Endothelial cell of umbilical vein (primary cell): ENCODE measurements around the gene MUC5AC. TPM values are rescaled to one million over a fixed set of nuclear protein-coding genes. Genes with fewer than 3 reads are reported as not detected.

Experiments used
- BruUV-seq: library from RNA; stranded (reverse); fragments of 400-500 nt; replicated peaks from 2 replicates; lab custom pipeline; 2021; lab: Mats Ljungman, UMichigan
- CTCF ChIA-PET: fragments of 300-600, 350-600 bp; sonication (Branson Sonifier 250); formaldehyde crosslinking; loops from one replicate; lab custom pipeline; 2021; ENCODE audit warnings: antibody characterized with exemption, inconsistent platforms; lab: Charles Lee
- POLR2A ChIA-PET: fragments of 300-600, 350-600 bp; sonication (Branson Sonifier 250); formaldehyde crosslinking; loops from one replicate; lab custom pipeline; 2021; ENCODE audit warnings: antibody characterized with exemption, inconsistent platforms; lab: Charles Lee
- DNase-seq: peaks from one replicate; pipeline ENCODE4 v3.0.0-alpha.2; 2011; ENCODE audit warnings: low read depth, low spot score
- FAIRE-seq: peaks from 2 replicates; lab custom pipeline; 2011; peaks lifted over from hg19 to GRCh38; lab: Jason Lieb, UNC
- H2AFZ ChIP-seq: 2 replicates; pipeline ENCODE4 v1.6.0; 2012; ENCODE audit warnings: low read depth, low read length, control low read depth, inconsistent platforms
- H3K27ac ChIP-seq: 2 replicates; pipeline ENCODE4 v1.5.1; 2011; ENCODE audit warnings: low read depth, mild to moderate bottlenecking, control low read depth, low read length, moderate library complexity; ENCODE audit not compliant: insufficient read depth
- H3K27me3 ChIP-seq, 2 experiments: 2 replicates each; pipeline versions ENCODE4 v1.6.0 to v1.6.1; 2011; ENCODE audit warnings: low read length in 2 of 2, mixed read lengths in 1 of 2; ENCODE audit not compliant: control insufficient read depth in 2 of 2, insufficient read depth in 2 of 2
- H3K36me3 ChIP-seq, 2 experiments: 2 replicates in 1 of 2; 3 replicates in 1 of 2; pipeline ENCODE4 v1.5.1; 2011; ENCODE audit warnings: low read length in 2 of 2, mild to moderate bottlenecking in 1 of 2, moderate library complexity in 1 of 2; ENCODE audit not compliant: control insufficient read depth in 2 of 2, insufficient read depth in 2 of 2; ENCODE audit errors: extremely low read depth in 1 of 2
- H3K4me1 ChIP-seq: 3 replicates; pipeline ENCODE4 v1.5.1; 2011; ENCODE audit warnings: mild to moderate bottlenecking, low read length; ENCODE audit not compliant: control insufficient read depth, insufficient read depth; ENCODE audit errors: extremely low read depth
- H3K4me2 ChIP-seq: 2 replicates; pipeline ENCODE4 v1.6.1; 2011; ENCODE audit warnings: low read length, control low read depth, mixed read lengths; ENCODE audit not compliant: insufficient read depth
- H3K4me3 ChIP-seq, 3 experiments: fragments of 200-600 bp in 1 of 3; sonication (generic), shearing (Covaris generic) in 1 of 3; replicated peaks in 1 of 3; 2 replicates each; pipeline ENCODE4 v1.5.1; 2011 to 2016; ENCODE audit warnings: control low read depth in 3 of 3, low read length in 3 of 3, mild to moderate bottlenecking in 2 of 3, inconsistent platforms in 1 of 3, low read depth in 1 of 3, moderate library complexity in 1 of 3; ENCODE audit not compliant: insufficient read depth in 1 of 3
- H3K79me2 ChIP-seq: 2 replicates; pipeline ENCODE4 v1.6.0; 2012; ENCODE audit warnings: low read length, inconsistent platforms; ENCODE audit not compliant: control insufficient read depth, insufficient read depth
- H3K9ac ChIP-seq: replicated peaks from 2 replicates; pipeline ENCODE3; 2011; ENCODE audit warnings: low read length, control low read depth; ENCODE audit not compliant: insufficient read depth; ENCODE audit errors: extremely low read depth
- H3K9me1 ChIP-seq: replicated peaks from 3 replicates; pipeline ENCODE4 v1.6.0; 2011; ENCODE audit warnings: mild to moderate bottlenecking, low read length; ENCODE audit not compliant: control insufficient read depth, insufficient read depth; ENCODE audit errors: extremely low read depth
- H3K9me3 ChIP-seq: replicated peaks from 2 replicates; pipeline ENCODE4 v1.5.1; 2012; ENCODE audit warnings: low read length, inconsistent platforms; ENCODE audit not compliant: control insufficient read depth, insufficient read depth
- H4K20me1 ChIP-seq: replicated peaks from 2 replicates; pipeline ENCODE3; 2011; ENCODE audit warnings: mild to moderate bottlenecking, low read length; ENCODE audit not compliant: control insufficient read depth, insufficient read depth; ENCODE audit errors: extremely low read depth
- CTCF ChIP-seq, 2 donors: IDR thresholded peaks; 1 replicate in 1 of 2; 2 replicates in 1 of 2; pipeline ENCODE4 v1.5.1; 2011; ENCODE audit warnings: low read length in 2 of 2, mild to moderate bottlenecking in 2 of 2, moderate library complexity in 2 of 2, control low read depth in 1 of 2, inconsistent platforms in 1 of 2, low read depth in 1 of 2; ENCODE audit not compliant: insufficient read depth in 1 of 2; ENCODE audit errors: extremely low read depth in 1 of 2
- EZH2 ChIP-seq: IDR thresholded peaks from 2 replicates; pipeline ENCODE4 v1.6.1; 2012; ENCODE audit warnings: borderline replicate concordance, low read depth, mild to moderate bottlenecking, moderate library complexity, low read length, inconsistent platforms; ENCODE audit not compliant: severe bottlenecking
- FOS ChIP-seq: IDR thresholded peaks from 2 replicates; pipeline ENCODE4 v1.6.1; 2011; ENCODE audit warnings: mild to moderate bottlenecking, low read length, moderate library complexity, borderline replicate concordance; ENCODE audit not compliant: insufficient read depth
- GATA2 ChIP-seq: IDR thresholded peaks from 2 replicates; pipeline ENCODE4 v1.7.0; 2011; ENCODE audit warnings: low read depth, mild to moderate bottlenecking, moderate library complexity, mixed read lengths, low read length; ENCODE audit not compliant: insufficient read length, insufficient read depth
- JUN ChIP-seq: IDR thresholded peaks from 2 replicates; pipeline ENCODE4 v1.6.1; 2011; ENCODE audit warnings: borderline replicate concordance, low read depth; ENCODE audit not compliant: insufficient read length, insufficient read depth
- MYC ChIP-seq: IDR thresholded peaks from one replicate; pipeline ENCODE4 v1.6.1; 2011; ENCODE audit warnings: mild to moderate bottlenecking, low read depth, low read length
- POLR2A ChIP-seq: IDR thresholded peaks from 2 replicates; pipeline ENCODE4 v1.6.1; 2012; ENCODE audit warnings: low read depth, mild to moderate bottlenecking, control low read depth, low read length
- POLR2AphosphoS5 ChIP-seq: IDR thresholded peaks from 2 replicates; pipeline ENCODE4 v1.6.1; 2012; ENCODE audit warnings: low read depth, mild to moderate bottlenecking, control low read depth, low read length, moderate library complexity; ENCODE audit not compliant: insufficient read depth
- dilution Hi-C: fragments of 300-500 bp; cut with MboI; formaldehyde crosslinking; loops from one replicate; pipeline ENCODE4 v1.15.0; 2019; ENCODE audit warnings: low sequenced_read_pairs; ENCODE audit not compliant: extremely low pct_ligation_motif_present
- intact Hi-C: fragments of 100-400 bp; cut with micrococcal nuclease; formaldehyde crosslinking; loops from one replicate; pipeline ENCODE4 v1.10.0; 2022
- polyA plus RNA-seq, 4 experiments: library from polyadenylated mRNA; depleted of rRNA in 3 of 4; stranded (reverse) in 3 of 4; unstranded in 1 of 4; fragments of >200 nt; gene quantifications; 2 replicates each; pipeline versions ENCODE4 v1.2.1 to v1.2.3, GENCODE V29; 2011 to 2012; ENCODE audit warnings: missing spikeins in 1 of 4
- total RNA-seq: library from RNA; stranded (reverse); gene quantifications from 2 replicates; pipeline ENCODE4 v1.2.3, GENCODE V29; 2021
- TF ChIP-seq, protein P1 (sequence below): IDR thresholded peaks from 2 replicates; pipeline ENCODE4 v1.6.1; 2011; ENCODE audit not compliant: insufficient read depth, insufficient read length

MUC5AC gene
- total and polyA plus RNA-seq, 2 donors (not counting 3 experiments of a cell fraction or from before 2014, with no cell fraction given), result not detected

DNA sequence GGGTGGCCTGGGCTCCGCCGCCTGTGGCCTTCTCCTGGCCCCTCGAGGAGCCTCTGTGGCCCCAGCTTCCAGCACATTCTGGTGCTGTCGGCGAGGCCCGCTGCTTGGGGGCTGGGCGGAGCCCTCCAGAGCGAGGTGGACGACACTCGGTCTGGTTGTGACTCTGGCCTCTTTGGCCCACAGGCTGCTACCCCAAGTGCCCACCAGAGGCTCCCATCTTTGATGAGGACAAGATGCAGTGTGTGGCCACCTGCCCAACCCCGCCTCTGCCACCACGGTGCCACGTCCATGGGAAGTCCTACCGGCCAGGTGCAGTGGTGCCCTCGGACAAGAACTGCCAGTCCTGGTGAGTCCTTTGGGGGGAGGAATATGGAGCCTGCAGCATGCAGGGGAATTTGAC is 22.4 kb downstream of the MUC5AC start:
- no peak for FAIRE-seq
- no peaks in the 10 kb centered on the region for H3K36me3 ChIP-seq
- no peaks in the 10 kb centered on the region for H3K9me3 ChIP-seq
- BruUV-seq, result no TSS peak
- no peaks in the 10 kb centered on the region for H3K79me2 ChIP-seq
- ChIA-PET CTCF (no interaction called here), POLR2A (no interaction called here)
- dilution Hi-C loops (no loop called here), intact Hi-C loops (no loop called here)
- no peak overlapping the region for H3K4me2 ChIP-seq
- no peak for TF ChIP-seq POLR2A
- no peak for TF ChIP-seq CTCF (IDR thresholded peaks at IDR 0.05; ENCODE audit: extremely low read depth in 1 of 2, insufficient read depth in 1 of 2, low read depth in 1 of 2, low read length in 2 of 2)
- no peak for TF ChIP-seq GATA2
- no peak for TF ChIP-seq FOS
- TF ChIP-seq, protein P1, sequence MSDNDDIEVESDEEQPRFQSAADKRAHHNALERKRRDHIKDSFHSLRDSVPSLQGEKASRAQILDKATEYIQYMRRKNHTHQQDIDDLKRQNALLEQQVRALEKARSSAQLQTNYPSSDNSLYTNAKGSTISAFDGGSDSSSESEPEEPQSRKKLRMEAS, result no peak
- TF ChIP-seq EZH2, result no peak
- TF ChIP-seq POLR2AphosphoS5, result no peak
- TF ChIP-seq MYC, result no peak
- no peak for TF ChIP-seq JUN
- H3K27me3 ChIP-seq, result no peaks in the 10 kb centered on the region
- H3K27ac ChIP-seq, result no peak overlapping the region
- H3K4me3 ChIP-seq, result no peak overlapping the region
- DNase-seq, result no peak
- no peaks in the 10 kb centered on the region for H4K20me1 ChIP-seq
- H3K9ac ChIP-seq, result no peak overlapping the region
- no peaks in the 10 kb centered on the region for H3K4me1 ChIP-seq
- H3K9me1 ChIP-seq, result no peaks in the 10 kb centered on the region
- no peak overlapping the region for H2AFZ ChIP-seq
